ENCODE results near the gene ABCF1. TPM values are rescaled to one million over a fixed set of nuclear protein-coding genes. Genes with fewer than 3 reads are reported as not detected.

Gene ABCF1
- total RNA-seq, 1 experiment from 2014 or later: 94.9 TPM

GRCh38 chr6:30570740-30571074, 535 bp upstream of the ABCF1 start:
- BruUV-seq (replicated peaks): TSS peak; percentile 91
- intact Hi-C loops (cut with micrococcal nuclease; ENCODE audit: unreplicated experiment): no loop called here
- Histone ChIP-seq H3K36me3 (ENCODE audit: control insufficient read depth, insufficient read depth, low read length) (peaks cover 3% of the 10 kb centered on the region), H3K4me1 (ENCODE audit: control insufficient read depth, insufficient read depth, low read length) (peaks cover 24% of the 10 kb centered on the region), H3K27me3 (ENCODE audit: control insufficient read depth, insufficient read depth, low read length) (no peaks in the 10 kb centered on the region), H3K9me3 (ENCODE audit: control insufficient read depth, insufficient read depth, low read depth, low read length) (no peaks in the 10 kb centered on the region), H3K4me3 (ENCODE audit: low read depth in 2 of 2, low read length in 2 of 2) (peak overlapping the region; percentile 88 to 97), H3K27ac (ENCODE audit: low read length) (peak overlapping the region; percentile 83)
- ATAC-seq (peak; percentile 8; the same call in 1 of the 2 replicates), DNase-seq (ENCODE audit: low read depth, low spot score) (no peak)
- ChIA-PET POLR2A (no interaction called here), CTCF (no interaction called here)
- TF ChIP-seq REST (IDR thresholded peaks at IDR 0.05; ENCODE audit: insufficient read depth in 1 of 2, low read depth in 2 of 2, low read length in 1 of 2) (no peak), SIN3A (IDR thresholded peaks at IDR 0.05; ENCODE audit: borderline replicate concordance, insufficient read depth, low read depth, low read length) (no peak), TCF7L2 (IDR thresholded peaks at IDR 0.05; ENCODE audit: low read depth, low read length) (no peak), CTCF (IDR thresholded peaks at IDR 0.05) (no peak), POLR2AphosphoS5 (IDR thresholded peaks at IDR 0.05; ENCODE audit: low read depth, low read length) (no peak)
- in situ Hi-C loops (cut with HindIII; ENCODE audit: low pct_unique_long_range_greater_than_20kb, low sequenced_read_pairs): no loop called here

GRCh38 chr6:30571762-30572082, 480 bp downstream of the ABCF1 start:
- peaks cover 3% of the 10 kb centered on the region for H3K36me3 ChIP-seq (ENCODE audit: control insufficient read depth, insufficient read depth, low read length)
- H3K4me3 ChIP-seq (ENCODE audit: low read depth in 2 of 2, low read length in 2 of 2): peak overlapping the region; percentile 88 to 97
- in situ Hi-C loops (cut with HindIII; ENCODE audit: low pct_unique_long_range_greater_than_20kb, low sequenced_read_pairs) (no loop called here), intact Hi-C loops (cut with micrococcal nuclease; ENCODE audit: unreplicated experiment) (no loop called here)
- TF ChIP-seq CTCF (IDR thresholded peaks at IDR 0.05): no peak
- 0 out of 2 replicates have a peak, but pooled peaks have one; percentile 16 for TF ChIP-seq SIN3A (IDR thresholded peaks at IDR 0.05; ENCODE audit: borderline replicate concordance, insufficient read depth, low read depth, low read length)
- no peaks in the 10 kb centered on the region for H3K9me3 ChIP-seq (ENCODE audit: control insufficient read depth, insufficient read depth, low read depth, low read length)
- CTCF ChIA-PET: no interaction called here
- peak overlapping the region; percentile 95 for H3K27ac ChIP-seq (ENCODE audit: low read length)
- H3K27me3 ChIP-seq (ENCODE audit: control insufficient read depth, insufficient read depth, low read length): no peaks in the 10 kb centered on the region
- ATAC-seq (peak; percentile 14; the same call in 1 of the 2 replicates), DNase-seq (ENCODE audit: low read depth, low spot score) (no peak)
- peaks cover 24% of the 10 kb centered on the region for H3K4me1 ChIP-seq (ENCODE audit: control insufficient read depth, insufficient read depth, low read length)
- TSS peak; percentile 91 for BruUV-seq (replicated peaks)
- POLR2A ChIA-PET: interaction anchor here (0.7 kb wide), 1 partner anchor 84 kb away, joined by 8 read pairs; no protein-coding TSS in a partner anchor
